HepG2 (cell line): Measurements from ENCODE around the gene WWC1. TPM values are rescaled to one million over a fixed set of nuclear protein-coding genes. Genes with fewer than 3 reads are reported as not detected.
A peak's percentile ranks its signal among the peaks of the same experiment; 100 is the strongest.

ENCODE experiments used
- AGO1 ChIP-seq: fragments of 200-400 bp; formaldehyde crosslinking; IDR thresholded peaks from 2 replicates; pipeline ENCODE4 v1.6.1; 2017; ENCODE audit warnings: mild to moderate bottlenecking, low read depth, low read length, moderate library complexity; ENCODE audit not compliant: poor library complexity, severe bottlenecking
- CREB3 ChIP-seq: sonication (generic); formaldehyde crosslinking; IDR thresholded peaks from 2 replicates; pipeline ENCODE4 v1.5.0; 2020; ENCODE audit warnings: missing genetic modification reagents
- FOXC1 ChIP-seq: sonication (generic); formaldehyde crosslinking; IDR thresholded peaks from 2 replicates; pipeline ENCODE4 v1.8.0; 2022; ENCODE audit warnings: mild to moderate bottlenecking, missing genetic modification reagents, borderline replicate concordance
- FOXP1 ChIP-seq, 2 experiments: fragments of 450-650 bp in 1 of 2; IDR thresholded peaks; 2 replicates each; pipeline ENCODE4 v1.6.1; 2017 to 2018; ENCODE audit warnings: antibody characterized with exemption in 1 of 2
- NFYB ChIP-seq: sonication (generic); formaldehyde crosslinking; IDR thresholded peaks from 2 replicates; pipeline ENCODE4 v1.4.0; 2020; ENCODE audit warnings: missing genetic modification reagents
- POLR2G ChIP-seq: fragments of 200-400 bp; formaldehyde crosslinking; IDR thresholded peaks from 2 replicates; pipeline ENCODE4 v1.6.1; 2018; ENCODE audit warnings: mild to moderate bottlenecking, low read depth, low read length, moderate library complexity
- RFXAP ChIP-seq: sonication (generic); formaldehyde crosslinking; IDR thresholded peaks from 2 replicates; pipeline ENCODE4 v1.4.0; 2020; ENCODE audit warnings: missing genetic modification reagents, borderline replicate concordance
- SNAPC2 ChIP-seq: sonication (generic); formaldehyde crosslinking; IDR thresholded peaks from 2 replicates; pipeline ENCODE4 v1.8.1; 2022; ENCODE audit warnings: mild to moderate bottlenecking, missing genetic modification reagents
- SRSF1 ChIP-seq: fragments of 200-400 bp; formaldehyde crosslinking; optimal IDR thresholded peaks from 2 replicates; pipeline ENCODE3; 2017; ENCODE audit warnings: mild to moderate bottlenecking, low read depth, low read length, moderate library complexity
- ZBTB3 ChIP-seq: sonication (generic); formaldehyde crosslinking; IDR thresholded peaks from 2 replicates; pipeline ENCODE4 v1.4.0; 2020; ENCODE audit warnings: low read depth, mild to moderate bottlenecking, moderate library complexity, missing genetic modification reagents, borderline replicate concordance
- ZBTB39 ChIP-seq: sonication (generic); formaldehyde crosslinking; IDR thresholded peaks from 2 replicates; pipeline ENCODE4 v1.5.0; 2020; ENCODE audit warnings: missing genetic modification reagents
- ZBTB7A ChIP-seq: sonication (generic); formaldehyde crosslinking; IDR thresholded peaks from 2 replicates; pipeline ENCODE4 v1.8.0; 2022; ENCODE audit warnings: mild to moderate bottlenecking, missing genetic modification reagents
- ZC3H13 ChIP-seq: sonication (generic); formaldehyde crosslinking; IDR thresholded peaks from 2 replicates; pipeline ENCODE4 v1.8.1; 2023; ENCODE audit warnings: mild to moderate bottlenecking, missing genetic modification reagents, moderate library complexity
- ZMYM4 ChIP-seq: sonication (generic); formaldehyde crosslinking; IDR thresholded peaks from 2 replicates; pipeline ENCODE4 v1.8.1; 2023; ENCODE audit warnings: mild to moderate bottlenecking, missing genetic modification reagents
- ZNF224 ChIP-seq: sonication (generic); formaldehyde crosslinking; IDR thresholded peaks from 2 replicates; pipeline ENCODE4 v1.5.0; 2020; ENCODE audit warnings: mild to moderate bottlenecking, missing genetic modification reagents
- ZNF343 ChIP-seq: sonication (generic); formaldehyde crosslinking; IDR thresholded peaks from 2 replicates; pipeline ENCODE4 v1.4.0; 2020; ENCODE audit warnings: mild to moderate bottlenecking, missing genetic modification reagents
- ZNF577 ChIP-seq: sonication (generic); formaldehyde crosslinking; IDR thresholded peaks from 2 replicates; pipeline ENCODE4 v1.4.0; 2020; ENCODE audit warnings: mild to moderate bottlenecking, low read depth, missing genetic modification reagents, borderline replicate concordance
- ZNF589 ChIP-seq: sonication (generic); formaldehyde crosslinking; conservative IDR thresholded peaks from 2 replicates; pipeline ENCODE4 v1.8.0; 2022; ENCODE audit warnings: mild to moderate bottlenecking, moderate library complexity, missing genetic modification reagents
- ZZZ3 ChIP-seq: sonication (generic); formaldehyde crosslinking; IDR thresholded peaks from 2 replicates; pipeline ENCODE4 v1.4.0; 2020; ENCODE audit warnings: missing genetic modification reagents, mild to moderate bottlenecking, borderline replicate concordance
- polyA plus RNA-seq, 8 experiments: library from polyadenylated mRNA; depleted of rRNA in 3 of 8; stranded (reverse) in 7 of 8; unstranded in 1 of 8; fragments of >200 nt; fragmentation: Illumina TruSeq in 4 of 8; extraction: Trizol in 4 of 8; gene quantifications; 2 replicates each; pipeline versions ENCODE4 v1.2.1 to v1.2.3, GENCODE V29; 2011 to 2016; ENCODE audit warnings: low read depth in 4 of 8, missing spikeins in 1 of 8, mixed read lengths in 1 of 8; ENCODE audit not compliant: insufficient read depth in 1 of 8
- total RNA-seq, 5 experiments: library from RNA; depleted of rRNA; stranded (reverse); fragments of >200 nt; fragmentation: Illumina TruSeq; extraction: Trizol; gene quantifications; 2 replicates each; pipeline ENCODE4 v1.2.3, GENCODE V29; 2016; ENCODE audit warnings: low read depth in 1 of 5
- TF ChIP-seq, protein P1 (sequence below): IDR thresholded peaks from 2 replicates; pipeline ENCODE4 v1.4.0; 2020; ENCODE audit warnings: mild to moderate bottlenecking, missing genetic modification reagents
- TF ChIP-seq, protein P2 (sequence below): sonication (generic); formaldehyde crosslinking; IDR thresholded peaks from 2 replicates; pipeline ENCODE4 v1.9.0; 2021; ENCODE audit warnings: missing genetic modification reagents, borderline replicate concordance

Gene WWC1
- total and polyA plus RNA-seq, 2 of the 13 experiments (the other 11 are each of a cell fraction or from before 2014, with no cell fraction given), result 8.3 to 17.9 TPM

DNA sequence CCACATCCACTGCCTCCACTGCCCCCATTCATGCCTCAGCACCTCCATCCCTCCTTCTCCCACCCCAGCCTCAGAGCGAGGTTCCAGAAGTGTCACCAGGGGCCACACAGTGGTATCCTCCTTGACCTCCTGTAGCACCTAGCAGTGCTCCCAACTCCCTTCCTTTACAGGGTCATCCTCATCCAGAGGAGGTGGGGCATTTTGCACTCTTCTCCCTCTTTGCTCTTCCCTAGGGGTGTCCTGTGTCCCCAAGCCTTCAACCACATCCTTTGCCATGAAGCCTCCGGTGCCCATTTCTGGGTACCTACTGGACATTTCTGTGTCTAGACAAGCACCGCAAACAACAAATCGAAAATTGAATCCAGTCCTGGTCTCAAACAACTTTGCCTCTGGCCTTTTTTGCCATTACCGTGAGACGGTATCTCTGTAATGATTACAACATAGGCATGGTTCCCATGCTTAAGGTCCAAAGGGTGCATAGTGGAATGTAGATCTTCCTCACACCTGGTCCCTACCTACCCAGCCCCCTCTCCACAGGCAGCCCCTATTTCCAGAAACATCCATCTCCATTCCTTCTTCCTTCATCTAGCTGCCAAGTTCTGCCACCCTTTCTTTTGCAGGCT is 17.6 kb downstream of the WWC1 start (continued):
- TF ChIP-seq ZNF577 (CRISPR knock-in tag) (no peak), ZBTB3 (CRISPR knock-in tag) (no peak), AGO1 (no peak), POLR2G (no peak), ZMYM4 (CRISPR knock-in tag) (peak; percentile 67), ZNF224 (CRISPR knock-in tag) (no peak), ZBTB7A (CRISPR knock-in tag) (no peak), FOXC1 (CRISPR knock-in tag) (no peak), ZZZ3 (no peak), RFXAP (CRISPR knock-in tag) (no peak), CREB3 (CRISPR knock-in tag) (no peak), SNAPC2 (CRISPR knock-in tag) (no peak), ZNF589 (CRISPR knock-in tag) (no peak), ZC3H13 (no peak), NFYB (CRISPR knock-in tag) (no peak), ZNF343 (CRISPR knock-in tag) (no peak), FOXP1 (IDR thresholded peaks at IDR 0.05) (no peak), FOXP1 (CRISPR knock-in tag; IDR thresholded peaks at IDR 0.05) (0 out of 2 replicates have a peak, but pooled peaks have one; percentile 14), ZBTB39 (no peak), SRSF1 (no peak)
- TF ChIP-seq, protein P1, sequence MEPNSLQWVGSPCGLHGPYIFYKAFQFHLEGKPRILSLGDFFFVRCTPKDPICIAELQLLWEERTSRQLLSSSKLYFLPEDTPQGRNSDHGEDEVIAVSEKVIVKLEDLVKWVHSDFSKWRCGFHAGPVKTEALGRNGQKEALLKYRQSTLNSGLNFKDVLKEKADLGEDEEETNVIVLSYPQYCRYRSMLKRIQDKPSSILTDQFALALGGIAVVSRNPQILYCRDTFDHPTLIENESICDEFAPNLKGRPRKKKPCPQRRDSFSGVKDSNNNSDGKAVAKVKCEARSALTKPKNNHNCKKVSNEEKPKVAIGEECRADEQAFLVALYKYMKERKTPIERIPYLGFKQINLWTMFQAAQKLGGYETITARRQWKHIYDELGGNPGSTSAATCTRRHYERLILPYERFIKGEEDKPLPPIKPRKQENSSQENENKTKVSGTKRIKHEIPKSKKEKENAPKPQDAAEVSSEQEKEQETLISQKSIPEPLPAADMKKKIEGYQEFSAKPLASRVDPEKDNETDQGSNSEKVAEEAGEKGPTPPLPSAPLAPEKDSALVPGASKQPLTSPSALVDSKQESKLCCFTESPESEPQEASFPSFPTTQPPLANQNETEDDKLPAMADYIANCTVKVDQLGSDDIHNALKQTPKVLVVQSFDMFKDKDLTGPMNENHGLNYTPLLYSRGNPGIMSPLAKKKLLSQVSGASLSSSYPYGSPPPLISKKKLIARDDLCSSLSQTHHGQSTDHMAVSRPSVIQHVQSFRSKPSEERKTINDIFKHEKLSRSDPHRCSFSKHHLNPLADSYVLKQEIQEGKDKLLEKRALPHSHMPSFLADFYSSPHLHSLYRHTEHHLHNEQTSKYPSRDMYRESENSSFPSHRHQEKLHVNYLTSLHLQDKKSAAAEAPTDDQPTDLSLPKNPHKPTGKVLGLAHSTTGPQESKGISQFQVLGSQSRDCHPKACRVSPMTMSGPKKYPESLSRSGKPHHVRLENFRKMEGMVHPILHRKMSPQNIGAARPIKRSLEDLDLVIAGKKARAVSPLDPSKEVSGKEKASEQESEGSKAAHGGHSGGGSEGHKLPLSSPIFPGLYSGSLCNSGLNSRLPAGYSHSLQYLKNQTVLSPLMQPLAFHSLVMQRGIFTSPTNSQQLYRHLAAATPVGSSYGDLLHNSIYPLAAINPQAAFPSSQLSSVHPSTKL (CRISPR knock-in tag), result peak; percentile 69
- TF ChIP-seq, protein P2, sequence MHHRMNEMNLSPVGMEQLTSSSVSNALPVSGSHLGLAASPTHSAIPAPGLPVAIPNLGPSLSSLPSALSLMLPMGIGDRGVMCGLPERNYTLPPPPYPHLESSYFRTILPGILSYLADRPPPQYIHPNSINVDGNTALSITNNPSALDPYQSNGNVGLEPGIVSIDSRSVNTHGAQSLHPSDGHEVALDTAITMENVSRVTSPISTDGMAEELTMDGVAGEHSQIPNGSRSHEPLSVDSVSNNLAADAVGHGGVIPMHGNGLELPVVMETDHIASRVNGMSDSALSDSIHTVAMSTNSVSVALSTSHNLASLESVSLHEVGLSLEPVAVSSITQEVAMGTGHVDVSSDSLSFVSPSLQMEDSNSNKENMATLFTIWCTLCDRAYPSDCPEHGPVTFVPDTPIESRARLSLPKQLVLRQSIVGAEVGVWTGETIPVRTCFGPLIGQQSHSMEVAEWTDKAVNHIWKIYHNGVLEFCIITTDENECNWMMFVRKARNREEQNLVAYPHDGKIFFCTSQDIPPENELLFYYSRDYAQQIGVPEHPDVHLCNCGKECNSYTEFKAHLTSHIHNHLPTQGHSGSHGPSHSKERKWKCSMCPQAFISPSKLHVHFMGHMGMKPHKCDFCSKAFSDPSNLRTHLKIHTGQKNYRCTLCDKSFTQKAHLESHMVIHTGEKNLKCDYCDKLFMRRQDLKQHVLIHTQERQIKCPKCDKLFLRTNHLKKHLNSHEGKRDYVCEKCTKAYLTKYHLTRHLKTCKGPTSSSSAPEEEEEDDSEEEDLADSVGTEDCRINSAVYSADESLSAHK (CRISPR knock-in tag), result no peak
